GM10248 (cell line): Measurements from ENCODE around the gene ARHGEF11.

Source experiments
- CTCF ChIA-PET: fragments of 300-600 bp; sonication (Branson Sonifier 250); formaldehyde crosslinking; extraction: SDS; loops from one replicate; lab custom pipeline; 2021; ENCODE audit warnings: antibody characterized with exemption; lab: Yijun Ruan, JAX
- POLR2A ChIA-PET: fragments of 350-650 bp; sonication (Branson Sonifier 250); formaldehyde crosslinking; extraction: SDS; loops from one replicate; lab custom pipeline; 2020; ENCODE audit warnings: antibody characterized with exemption; lab: Yijun Ruan, JAX
- DNase-seq: peaks from one replicate; pipeline ENCODE4 v3.0.0; 2012; ENCODE audit errors: extremely low spot score
- CTCF ChIP-seq: IDR thresholded peaks from 2 replicates; pipeline ENCODE4 v1.5.1; 2012; ENCODE audit warnings: mild to moderate bottlenecking, low read depth; ENCODE audit errors: extremely low read depth, missing control alignments, control extremely low read depth

The ARHGEF11 gene

GRCh38 chr1:156943756-156944155 lies 101.8 kb downstream of the ARHGEF11 start:
- no peak for DNase-seq
- ChIA-PET POLR2A (no interaction called here), CTCF (no interaction called here)
- TF ChIP-seq CTCF, result no peak

- POLR2A ChIA-PET, result no interaction called here
- no peak for TF ChIP-seq CTCF
- CTCF ChIA-PET, result interaction anchor here (1.5 to 1.7 kb wide), 2 partner anchors 11 to 53 kb away, joined by 3 to 5 read pairs; no protein-coding TSS in a partner anchor
- no peak for DNase-seq
Measured at GRCh38 chr1:156942576-156942975, 103.0 kb downstream of the ARHGEF11 start.

DNA sequence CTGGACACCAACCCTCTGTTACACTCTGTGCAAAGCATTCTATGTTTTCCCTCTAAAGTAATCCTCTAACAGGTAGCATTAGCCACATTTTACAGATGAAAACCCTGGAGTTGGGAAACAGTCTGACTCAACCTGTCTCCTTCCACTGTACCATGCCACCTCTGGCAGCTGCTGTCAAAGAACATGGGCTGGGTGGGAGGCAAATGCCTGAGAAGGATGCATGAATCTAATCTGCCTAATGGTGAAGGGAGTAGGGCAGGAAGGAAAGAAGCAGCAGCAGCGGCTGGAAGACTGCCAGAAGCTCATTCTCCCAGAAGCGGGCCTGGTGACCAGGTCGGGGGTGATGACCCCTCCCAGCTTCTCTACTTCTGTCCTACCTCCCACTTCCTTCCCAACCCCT lies 103.4 kb downstream of the ARHGEF11 start:
- TF ChIP-seq CTCF, result no peak
- no peak for DNase-seq
- CTCF ChIA-PET, result interaction anchor here (1.5 to 1.7 kb wide), 2 partner anchors 10 to 53 kb away, joined by 3 to 5 read pairs; no protein-coding TSS in a partner anchor

DNA sequence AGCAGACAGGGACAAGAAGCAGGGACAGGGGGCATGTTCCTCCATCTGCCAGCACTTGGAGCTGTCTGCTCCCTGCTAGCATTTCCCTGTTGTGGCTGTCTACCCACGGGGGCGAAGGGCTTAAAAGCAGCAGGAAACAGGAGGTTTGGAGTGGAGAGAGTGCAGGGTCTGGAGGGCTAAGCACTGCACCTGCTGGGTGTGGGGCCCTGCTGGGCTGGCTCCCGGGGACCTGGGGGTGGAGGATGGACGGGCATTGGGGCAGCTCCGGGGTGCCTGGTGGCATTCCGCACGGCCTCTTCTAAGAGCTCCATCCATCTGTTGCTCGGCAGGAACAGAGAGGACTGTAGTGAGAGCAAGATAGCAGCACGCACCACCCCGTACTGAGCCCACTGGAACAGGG lies 103.9 kb downstream of the ARHGEF11 start:
- no peak for TF ChIP-seq CTCF
- DNase-seq, result no peak
- ChIA-PET POLR2A (no interaction called here), CTCF (interaction anchor here (1.5 to 1.9 kb wide), 3 partner anchors 10 to 52 kb away, joined by 3 to 5 read pairs (median 4); no protein-coding TSS in a partner anchor)

More for the DNA sequence above, 103.4 kb downstream of the ARHGEF11 start:
- POLR2A ChIA-PET, result no interaction called here

GRCh38 chr1:156939786-156940334 lies 105.7 kb downstream of the ARHGEF11 start:
- DNase-seq, result no peak
- ChIA-PET POLR2A (no interaction called here), CTCF (interaction anchor here (1.0 to 1.9 kb wide), 3 partner anchors 12 to 34 kb away, joined by 3 to 4 read pairs (median 3); no protein-coding TSS in a partner anchor)
- no peak for TF ChIP-seq CTCF

- ChIA-PET POLR2A (no interaction called here), CTCF (interaction anchor here (1.0 to 1.2 kb wide), 4 partner anchors 10 to 35 kb away, joined by 3 to 4 read pairs (median 3); no protein-coding TSS in a partner anchor)
- TF ChIP-seq CTCF, result no peak
- DNase-seq, result no peak
Measured at GRCh38 chr1:156938813-156939212, 106.7 kb downstream of the ARHGEF11 start.
